ENCODE data around the gene RBM11. TPM values are rescaled to one million over a fixed set of nuclear protein-coding genes. Genes with fewer than 3 reads are reported as not detected.

Gene RBM11
- total and polyA plus RNA-seq, 2 experiments from 2014 or later: not detected

DNA sequence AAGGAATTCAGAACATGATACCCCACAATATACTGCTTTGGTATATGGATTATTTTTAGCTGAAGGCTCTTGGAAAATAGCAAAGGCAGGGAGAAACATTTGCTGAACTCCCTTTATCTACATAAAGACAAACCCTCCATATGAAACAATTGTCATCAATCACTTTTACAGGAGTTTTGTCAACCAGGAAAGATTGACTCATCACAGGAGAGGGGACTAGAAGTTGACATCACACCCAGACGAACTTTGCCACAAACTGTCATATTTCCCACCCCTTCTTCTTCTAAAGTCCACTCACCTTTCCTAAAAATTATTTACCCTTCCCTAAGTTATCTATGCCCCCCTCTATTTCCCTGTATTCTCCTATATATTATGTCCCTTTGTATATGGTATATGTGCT, 47.9 kb downstream of the RBM11 start:
- H3K79me2 ChIP-seq (ENCODE audit: insufficient read depth): no peaks in the 10 kb centered on the region
- H3F3A ChIP-seq (ENCODE audit: insufficient read depth): no peaks in the 10 kb centered on the region
- TF ChIP-seq EZH2 (IDR thresholded peaks at IDR 0.05; ENCODE audit: insufficient read depth, poor library complexity, severe bottlenecking) (no peak), EZH2phosphoT487 (IDR thresholded peaks at IDR 0.05; ENCODE audit: insufficient read depth, low read depth) (no peak)
- no peaks in the 10 kb centered on the region for H4K20me1 ChIP-seq (ENCODE audit: insufficient read depth)
- no peak overlapping the region for H3K4me3 ChIP-seq
- H3K27ac ChIP-seq: no peak overlapping the region
- H3K4me2 ChIP-seq (ENCODE audit: unreplicated experiment): no peak overlapping the region
- in situ Hi-C loops (cut with MboI): no loop called here
- H3K36me3 ChIP-seq (ENCODE audit: low read depth): no peaks in the 10 kb centered on the region
- no peaks in the 10 kb centered on the region for H3K9me2 ChIP-seq (ENCODE audit: insufficient read depth)
- no peaks in the 10 kb centered on the region for H3K9me3 ChIP-seq (ENCODE audit: low read depth)
- no peak for DNase-seq
- H3K9ac ChIP-seq: no peak overlapping the region
- WGBS, 2 experiments (ENCODE audit: low coverage in 1 of 2, low lambda C conversion rate in 2 of 2, missing lambda C conversion rate in 2 of 2): 9 to 29% methylated on average over 1 of the region's 1 CpG
- no peaks in the 10 kb centered on the region for H3K4me1 ChIP-seq (ENCODE audit: insufficient read depth)
- no peak overlapping the region for H2AFZ ChIP-seq
- peaks cover 4% of the 10 kb centered on the region; the same call in 1 of the 2 replicates for H3K27me3 ChIP-seq (replicated peaks; ENCODE audit: insufficient read depth)

DNA sequence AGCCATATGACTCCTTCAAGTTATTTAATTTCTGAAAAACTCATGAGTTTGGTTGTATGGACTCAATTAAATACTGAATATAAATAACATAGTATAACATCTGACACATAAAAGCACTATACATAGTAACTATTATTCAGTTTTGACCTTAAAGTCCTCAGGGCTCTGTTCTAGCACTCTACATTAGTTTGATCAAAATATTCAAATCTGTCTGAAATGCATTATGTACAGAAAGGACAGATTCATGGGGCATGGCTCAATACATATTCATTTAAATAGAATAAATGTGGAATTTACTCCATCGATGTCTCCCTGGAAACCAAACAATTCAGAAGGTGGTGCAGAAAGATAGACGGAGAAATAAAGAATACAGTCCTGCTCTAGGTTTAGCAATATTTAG, 49.1 kb downstream of the RBM11 start:
- no peaks in the 10 kb centered on the region for H3K36me3 ChIP-seq (ENCODE audit: low read depth)
- H3K9me2 ChIP-seq (ENCODE audit: insufficient read depth): no peaks in the 10 kb centered on the region
- in situ Hi-C loops (cut with MboI): no loop called here
- DNase-seq: no peak
- H3F3A ChIP-seq (ENCODE audit: insufficient read depth): no peaks in the 10 kb centered on the region
- H3K79me2 ChIP-seq (ENCODE audit: insufficient read depth): no peaks in the 10 kb centered on the region
- no peak for TF ChIP-seq EZH2 (IDR thresholded peaks at IDR 0.05; ENCODE audit: insufficient read depth, poor library complexity, severe bottlenecking)
- TF ChIP-seq EZH2phosphoT487 (IDR thresholded peaks at IDR 0.05; ENCODE audit: insufficient read depth, low read depth): no peak
- H2AFZ ChIP-seq: no peak overlapping the region
- no peak overlapping the region for H3K4me2 ChIP-seq (ENCODE audit: unreplicated experiment)
- 35 to 39% methylated on average over 2 of the region's 2 CpGs for WGBS, 2 experiments (ENCODE audit: low coverage in 1 of 2, low lambda C conversion rate in 2 of 2, missing lambda C conversion rate in 2 of 2)
- no peak overlapping the region for H3K4me3 ChIP-seq
- no peak overlapping the region for H3K27ac ChIP-seq
- H3K4me1 ChIP-seq (ENCODE audit: insufficient read depth): no peaks in the 10 kb centered on the region
- H3K27me3 ChIP-seq (replicated peaks; ENCODE audit: insufficient read depth): peaks cover 4% of the 10 kb centered on the region; the same call in 1 of the 2 replicates
- no peaks in the 10 kb centered on the region for H3K9me3 ChIP-seq (ENCODE audit: low read depth)
- no peak overlapping the region for H3K9ac ChIP-seq
- no peaks in the 10 kb centered on the region for H4K20me1 ChIP-seq (ENCODE audit: insufficient read depth)

DNA sequence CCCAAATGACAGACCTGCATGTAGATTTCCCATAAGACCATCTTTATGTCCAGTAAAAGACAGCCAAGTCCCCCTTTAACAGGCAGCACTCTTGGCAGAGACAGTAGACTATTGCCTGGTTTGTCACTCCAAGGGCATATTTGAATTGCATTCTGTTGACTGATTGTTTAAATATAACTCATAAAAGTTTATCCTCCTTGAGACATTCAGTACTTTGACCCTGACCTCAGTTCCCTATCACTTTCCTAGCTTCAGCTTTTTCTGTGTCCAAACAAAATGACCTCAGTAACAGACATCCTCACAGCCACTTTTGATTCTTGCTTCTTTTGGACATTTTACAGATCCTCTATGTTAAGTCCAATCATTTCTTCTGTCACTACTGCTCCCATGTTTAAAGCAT, 51.1 kb downstream of the RBM11 start:
- Histone ChIP-seq H3K79me2 (ENCODE audit: insufficient read depth) (no peaks in the 10 kb centered on the region), H3K9me3 (ENCODE audit: low read depth) (no peaks in the 10 kb centered on the region), H3K4me1 (ENCODE audit: insufficient read depth) (no peaks in the 10 kb centered on the region), H2AFZ (no peak overlapping the region), H3K9ac (no peak overlapping the region), H3K9me2 (ENCODE audit: insufficient read depth) (no peaks in the 10 kb centered on the region), H3K27ac (no peak overlapping the region), H3K4me3 (no peak overlapping the region), H4K20me1 (ENCODE audit: insufficient read depth) (no peaks in the 10 kb centered on the region), H3K4me2 (ENCODE audit: unreplicated experiment) (no peak overlapping the region), H3F3A (ENCODE audit: insufficient read depth) (no peaks in the 10 kb centered on the region), H3K36me3 (ENCODE audit: low read depth) (no peaks in the 10 kb centered on the region), H3K27me3 (replicated peaks; ENCODE audit: insufficient read depth) (peaks cover 4% of the 10 kb centered on the region; the same call in 1 of the 2 replicates)
- no peak for DNase-seq
- TF ChIP-seq EZH2phosphoT487 (IDR thresholded peaks at IDR 0.05; ENCODE audit: insufficient read depth, low read depth) (no peak), EZH2 (IDR thresholded peaks at IDR 0.05; ENCODE audit: insufficient read depth, poor library complexity, severe bottlenecking) (no peak)
- in situ Hi-C loops (cut with MboI): no loop called here

DNA sequence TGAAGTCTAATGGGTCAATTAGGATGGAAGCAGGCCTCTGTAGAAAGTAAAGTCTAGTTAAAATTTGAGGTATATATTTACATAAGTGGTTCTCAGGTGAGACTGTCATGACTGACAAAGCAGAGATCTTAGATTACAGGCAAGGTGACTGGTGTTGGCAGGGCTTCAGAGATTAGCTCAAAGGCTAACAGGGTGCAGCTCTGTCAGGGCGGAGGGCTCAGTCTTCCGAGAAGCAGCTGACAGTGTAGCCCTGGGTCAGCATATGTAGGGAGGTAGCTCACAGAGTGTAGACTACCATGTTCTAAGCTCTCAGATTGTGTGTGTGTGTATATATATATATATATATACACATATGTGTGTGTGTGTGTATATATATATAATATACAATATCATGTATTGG, 54.7 kb downstream of the RBM11 start:
- no peak overlapping the region for H2AFZ ChIP-seq
- H3K79me2 ChIP-seq (ENCODE audit: insufficient read depth): no peaks in the 10 kb centered on the region
- no peak for DNase-seq
- no peaks in the 10 kb centered on the region for H4K20me1 ChIP-seq (ENCODE audit: insufficient read depth)
- H3K27me3 ChIP-seq (replicated peaks; ENCODE audit: insufficient read depth): no peaks in the 10 kb centered on the region
- in situ Hi-C loops (cut with MboI): no loop called here
- 43 to 56% methylated on average over 2 of the region's 2 CpGs for WGBS, 2 experiments (ENCODE audit: low coverage in 1 of 2, low lambda C conversion rate in 2 of 2, missing lambda C conversion rate in 2 of 2)
- TF ChIP-seq EZH2phosphoT487 (IDR thresholded peaks at IDR 0.05; ENCODE audit: insufficient read depth, low read depth) (no peak), EZH2 (IDR thresholded peaks at IDR 0.05; ENCODE audit: insufficient read depth, poor library complexity, severe bottlenecking) (no peak)
- H3F3A ChIP-seq (ENCODE audit: insufficient read depth): no peaks in the 10 kb centered on the region
- H3K4me1 ChIP-seq (ENCODE audit: insufficient read depth): no peaks in the 10 kb centered on the region
- H3K27ac ChIP-seq: no peak overlapping the region
- no peak overlapping the region for H3K4me2 ChIP-seq (ENCODE audit: unreplicated experiment)
- H3K4me3 ChIP-seq: no peak overlapping the region
- H3K9ac ChIP-seq: no peak overlapping the region
- H3K36me3 ChIP-seq (ENCODE audit: low read depth): no peaks in the 10 kb centered on the region
- no peaks in the 10 kb centered on the region for H3K9me3 ChIP-seq (ENCODE audit: low read depth)
- H3K9me2 ChIP-seq (ENCODE audit: insufficient read depth): no peaks in the 10 kb centered on the region

DNA sequence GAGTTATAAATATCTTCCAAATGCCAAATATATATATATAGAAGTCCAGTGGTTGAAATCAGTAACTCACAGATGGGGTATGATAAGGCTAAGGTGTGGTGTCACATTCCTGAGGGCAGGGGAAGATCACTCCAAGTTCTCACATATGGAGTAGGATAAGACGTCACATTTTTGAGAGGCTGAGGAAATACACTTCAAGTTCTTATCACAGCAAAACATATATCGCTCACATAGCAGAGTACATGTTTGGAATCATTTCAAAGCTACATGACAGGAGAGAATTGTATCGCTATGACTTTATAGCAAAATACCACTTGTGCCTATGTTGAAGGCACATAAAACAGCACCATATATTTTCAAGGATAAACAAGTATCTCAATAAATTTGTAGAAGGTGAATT, 55.1 kb downstream of the RBM11 start:
- Histone ChIP-seq H3K4me3 (no peak overlapping the region), H3K9me2 (ENCODE audit: insufficient read depth) (no peaks in the 10 kb centered on the region), H3K79me2 (ENCODE audit: insufficient read depth) (no peaks in the 10 kb centered on the region), H3K27me3 (replicated peaks; ENCODE audit: insufficient read depth) (no peaks in the 10 kb centered on the region), H3F3A (ENCODE audit: insufficient read depth) (no peaks in the 10 kb centered on the region), H3K36me3 (ENCODE audit: low read depth) (no peaks in the 10 kb centered on the region), H3K4me1 (ENCODE audit: insufficient read depth) (no peaks in the 10 kb centered on the region), H2AFZ (no peak overlapping the region), H3K9me3 (ENCODE audit: low read depth) (no peaks in the 10 kb centered on the region), H3K9ac (no peak overlapping the region), H3K27ac (no peak overlapping the region), H4K20me1 (ENCODE audit: insufficient read depth) (no peaks in the 10 kb centered on the region), H3K4me2 (ENCODE audit: unreplicated experiment) (no peak overlapping the region)
- in situ Hi-C loops (cut with MboI): no loop called here
- WGBS, 2 experiments (ENCODE audit: low coverage in 1 of 2, low lambda C conversion rate in 2 of 2, missing lambda C conversion rate in 2 of 2): 45 to 56% methylated on average over 3 of the region's 3 CpGs
- TF ChIP-seq EZH2phosphoT487 (IDR thresholded peaks at IDR 0.05; ENCODE audit: insufficient read depth, low read depth) (no peak), EZH2 (IDR thresholded peaks at IDR 0.05; ENCODE audit: insufficient read depth, poor library complexity, severe bottlenecking) (no peak)
- no peak for DNase-seq
